KMS-11 (cell line): Measurements from ENCODE around the gene RFXAP.
"Not testable (repeated sequence)": the region's sequence is repeated elsewhere in the genome, so short reads cannot be mapped to it uniquely, and the experiment has no call there.

Source experiments
- H2AFZ ChIP-seq: fragments of 200-600 bp; sonication (generic); 2 replicates; pipeline ENCODE4 v1.6.1; 2016; ENCODE audit warnings: antibody characterized with exemption, mixed run types, low read depth
- H3K27ac ChIP-seq: fragments of 200-600 bp; sonication (generic); 2 replicates; pipeline ENCODE4 v1.6.1; 2016; ENCODE audit warnings: mild to moderate bottlenecking, mixed run types
- H3K27me3 ChIP-seq: fragments of 200-600 bp; sonication (generic); 2 replicates; pipeline ENCODE4 v1.6.1; 2017; ENCODE audit warnings: mild to moderate bottlenecking, low read depth, mixed run types, moderate library complexity; ENCODE audit not compliant: insufficient read depth
- H3K36me3 ChIP-seq: fragments of 200-600 bp; sonication (generic); 2 replicates; pipeline ENCODE4 v1.6.1; 2017; ENCODE audit warnings: mild to moderate bottlenecking, mixed run types; ENCODE audit not compliant: insufficient read depth
- H3K4me1 ChIP-seq: fragments of 200-600 bp; sonication (generic); 2 replicates; pipeline ENCODE4 v1.6.1; 2016; ENCODE audit warnings: mild to moderate bottlenecking, low read depth, mixed run types; ENCODE audit not compliant: poor library complexity, severe bottlenecking
- H3K4me2 ChIP-seq: fragments of 200-600 bp; sonication (generic); 2 replicates; pipeline ENCODE4 v1.7.0; 2016; ENCODE audit warnings: mild to moderate bottlenecking, mixed run types
- H3K4me3 ChIP-seq: fragments of 200-600 bp; sonication (generic); IDR thresholded peaks from 2 replicates; pipeline ENCODE4 v1.6.1; 2017; ENCODE audit warnings: low read depth, low read length, mixed read lengths; ENCODE audit not compliant: insufficient read depth
- H3K79me2 ChIP-seq: fragments of 200-600 bp; sonication (generic); 2 replicates; pipeline ENCODE4 v1.6.1; 2016; ENCODE audit warnings: low read depth, mixed run types; ENCODE audit not compliant: insufficient read depth
- H3K9ac ChIP-seq: fragments of 200-600 bp; sonication (generic); 2 replicates; pipeline ENCODE4 v1.6.1; 2016; ENCODE audit warnings: mild to moderate bottlenecking, mixed run types
- H4K20me1 ChIP-seq: fragments of 200-600 bp; sonication (generic); 2 replicates; pipeline ENCODE4 v1.6.1; 2016; ENCODE audit warnings: mild to moderate bottlenecking, mixed run types; ENCODE audit not compliant: insufficient read depth
- CTCF ChIP-seq: fragments of 200-600 bp; sonication (generic); conservative IDR thresholded peaks from 2 replicates; pipeline ENCODE4 v1.6.1; 2017; ENCODE audit warnings: low read depth, mild to moderate bottlenecking, antibody characterized with exemption, low read length, moderate library complexity, mixed read lengths

RFXAP gene

DNA sequence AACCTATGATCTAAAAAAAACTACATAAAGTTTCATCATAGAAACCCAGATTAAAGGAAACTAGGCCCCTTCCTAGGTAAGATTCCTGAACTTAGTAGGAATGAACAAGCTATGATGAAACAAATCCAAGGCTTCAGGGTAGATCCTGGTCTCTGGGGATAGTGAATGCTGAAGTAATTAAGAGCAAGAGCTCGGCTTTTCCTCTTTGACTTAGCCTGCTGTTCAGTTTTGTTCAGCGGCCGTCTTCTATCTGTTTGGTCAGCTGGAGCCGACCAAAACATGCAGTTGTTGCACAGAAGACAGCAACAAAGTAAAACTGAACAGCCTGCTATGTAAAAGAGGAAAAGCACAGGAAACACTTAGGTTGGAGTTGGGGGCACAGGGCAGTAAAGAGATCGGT lies 44.1 kb upstream of the RFXAP start:
- no peak overlapping the region for H3K9ac ChIP-seq
- no peak for TF ChIP-seq CTCF
- no peak overlapping the region for H3K27ac ChIP-seq
- no peak overlapping the region for H2AFZ ChIP-seq
- H3K4me2 ChIP-seq, result no peak overlapping the region
- no peaks in the 10 kb centered on the region for H3K27me3 ChIP-seq
- no peak overlapping the region for H3K4me3 ChIP-seq
- no peaks in the 10 kb centered on the region for H3K4me1 ChIP-seq
- H3K36me3 ChIP-seq, result no peaks in the 10 kb centered on the region
- H4K20me1 ChIP-seq, result no peaks in the 10 kb centered on the region
- no peaks in the 10 kb centered on the region for H3K79me2 ChIP-seq

DNA sequence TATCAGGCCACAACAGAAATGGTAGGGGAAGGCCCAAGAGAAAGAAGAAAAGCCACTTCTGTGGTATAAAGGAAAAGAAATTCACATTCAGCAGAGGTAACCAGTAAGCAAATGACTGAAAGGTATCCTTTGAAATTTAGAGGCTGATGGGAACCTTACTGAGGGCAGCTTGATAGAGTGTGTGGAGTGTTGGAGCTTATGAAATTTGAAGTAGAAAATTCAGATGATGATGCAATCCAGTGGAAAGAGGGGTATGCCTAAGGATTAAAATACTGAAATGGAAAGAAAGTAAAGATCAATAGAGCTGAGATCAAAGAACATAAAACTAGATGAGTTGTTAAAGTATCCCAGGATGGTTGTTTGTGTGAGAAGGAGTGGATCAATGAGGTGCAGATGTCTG lies 42.8 kb upstream of the RFXAP start:
- H2AFZ ChIP-seq, result no peak overlapping the region
- no peaks in the 10 kb centered on the region for H3K79me2 ChIP-seq
- no peak overlapping the region for H3K4me3 ChIP-seq
- TF ChIP-seq CTCF, result no peak
- H3K9ac ChIP-seq, result no peak overlapping the region
- H4K20me1 ChIP-seq, result no peaks in the 10 kb centered on the region
- no peaks in the 10 kb centered on the region for H3K27me3 ChIP-seq
- H3K27ac ChIP-seq, result no peak overlapping the region
- H3K4me1 ChIP-seq, result no peaks in the 10 kb centered on the region
- H3K4me2 ChIP-seq, result no peak overlapping the region
- H3K36me3 ChIP-seq, result no peaks in the 10 kb centered on the region

DNA sequence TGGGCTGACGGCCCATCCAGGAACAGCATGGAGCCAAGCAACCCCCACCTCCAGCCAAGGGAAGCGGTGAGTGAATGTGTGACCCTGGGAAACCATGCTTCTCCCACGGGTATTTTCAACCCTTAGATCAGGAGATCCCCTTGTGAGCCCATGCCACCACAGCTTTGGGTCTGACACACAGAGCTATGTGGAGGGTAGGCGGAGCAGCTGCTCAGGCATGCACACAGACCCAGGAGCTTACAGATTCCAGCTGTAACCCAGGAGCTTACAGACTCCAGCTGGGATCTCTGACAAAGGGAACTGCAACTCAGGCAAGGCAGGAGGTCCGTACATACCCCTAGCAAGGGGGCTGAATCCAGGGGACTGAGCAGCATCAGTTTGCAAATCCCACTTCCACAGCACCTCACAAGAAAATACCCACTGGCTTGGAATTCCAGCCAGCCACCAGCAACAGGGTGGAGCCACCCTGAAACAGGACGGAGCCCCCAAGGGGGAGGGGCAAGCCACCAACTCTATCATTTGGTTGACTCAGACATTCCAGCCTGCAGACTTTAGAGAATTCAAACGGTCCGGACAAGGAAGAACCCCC lies 40.8 kb upstream of the RFXAP start:
- Histone ChIP-seq H3K4me2 (no peak overlapping the region), H2AFZ (no peak overlapping the region)
- TF ChIP-seq CTCF, result no peak

GRCh38 chr13:36783890-36784289 lies 35.1 kb upstream of the RFXAP start:
- no peak for TF ChIP-seq CTCF

More for the DNA sequence above, 40.8 kb upstream of the RFXAP start:
- no peak overlapping the region for H3K27ac ChIP-seq
- no peaks in the 10 kb centered on the region for H4K20me1 ChIP-seq
- H3K27me3 ChIP-seq, result no peaks in the 10 kb centered on the region
- H3K4me3 ChIP-seq, result no peak overlapping the region
- H3K9ac ChIP-seq, result no peak overlapping the region
- H3K79me2 ChIP-seq, result no peaks in the 10 kb centered on the region
- no peaks in the 10 kb centered on the region for H3K36me3 ChIP-seq
- H3K4me1 ChIP-seq, result no peaks in the 10 kb centered on the region

GRCh38 chr13:36786175-36786574 lies 32.8 kb upstream of the RFXAP start:
- H4K20me1 ChIP-seq, H3K4me2 ChIP-seq, H3K79me2 ChIP-seq, H3K4me3 ChIP-seq, H3K27me3 ChIP-seq, H3K27ac ChIP-seq, H3K9ac ChIP-seq, H2AFZ ChIP-seq, H3K36me3 ChIP-seq: not testable (repeated sequence)
- H3K4me1 ChIP-seq, result peaks cover 20% of the 10 kb centered on the region

More at GRCh38 chr13:36783890-36784289, 35.1 kb upstream of the RFXAP start:
- H3K4me3 ChIP-seq, result no peak overlapping the region
- no peaks in the 10 kb centered on the region for H3K27me3 ChIP-seq
- H3K9ac ChIP-seq, result no peak overlapping the region
- H4K20me1 ChIP-seq, result no peaks in the 10 kb centered on the region
- H3K27ac ChIP-seq, result no peak overlapping the region
- H2AFZ ChIP-seq, result no peak overlapping the region
- no peaks in the 10 kb centered on the region for H3K36me3 ChIP-seq
- no peak overlapping the region for H3K4me2 ChIP-seq
- H3K79me2 ChIP-seq, result no peaks in the 10 kb centered on the region
- peaks cover 2% of the 10 kb centered on the region for H3K4me1 ChIP-seq
